Fibroblast of lung (primary cell): ENCODE results near the gene DCUN1D2. TPM values are rescaled to one million over a fixed set of nuclear protein-coding genes. Genes with fewer than 3 reads are reported as not detected.

ENCODE experiments used
- DNase-seq, 2 donors: peaks; one replicate each; pipeline versions ENCODE4 v3.0.0 to v3.0.0-alpha.2; 2010; ENCODE audit warnings: low read depth in 2 of 2
- H2AFZ ChIP-seq: 2 replicates; pipeline ENCODE4 v1.5.1; 2012; ENCODE audit warnings: low read length, control low read depth, inconsistent platforms
- H3K27ac ChIP-seq: 2 replicates; pipeline ENCODE4 v1.5.1; 2011; ENCODE audit warnings: low read length, control low read depth; ENCODE audit not compliant: insufficient read depth
- H3K27me3 ChIP-seq: 2 replicates; pipeline ENCODE4 v1.5.1; 2011; ENCODE audit warnings: mild to moderate bottlenecking, low read length; ENCODE audit not compliant: control insufficient read depth, insufficient read depth
- H3K36me3 ChIP-seq: 2 replicates; pipeline ENCODE4 v1.5.1; 2011; ENCODE audit warnings: low read length; ENCODE audit not compliant: control insufficient read depth, insufficient read depth
- H3K4me1 ChIP-seq: 2 replicates; pipeline ENCODE4 v1.5.1; 2011; ENCODE audit warnings: low read length; ENCODE audit not compliant: control insufficient read depth, insufficient read depth; ENCODE audit errors: extremely low read depth
- H3K4me2 ChIP-seq: 2 replicates; pipeline ENCODE4 v1.5.1; 2011; ENCODE audit warnings: low read length, control low read depth; ENCODE audit not compliant: insufficient read depth; ENCODE audit errors: extremely low read depth
- H3K4me3 ChIP-seq, 4 experiments: fragments of 200-600 bp in 1 of 4; sonication (generic) in 1 of 4; replicated peaks in 1 of 4; 2 replicates each; pipeline ENCODE4 v1.5.1; 2011 to 2016; ENCODE audit warnings: low read length in 4 of 4, low read depth in 3 of 4, mild to moderate bottlenecking in 3 of 4, control low read depth in 2 of 4, inconsistent platforms in 1 of 4, mixed read lengths in 1 of 4; ENCODE audit not compliant: insufficient read depth in 1 of 4; ENCODE audit errors: control extremely low read depth in 1 of 4
- H3K79me2 ChIP-seq: 2 replicates; pipeline ENCODE4 v1.5.1; 2012; ENCODE audit warnings: mild to moderate bottlenecking, low read length, inconsistent platforms; ENCODE audit not compliant: control insufficient read depth, insufficient read depth
- H3K9ac ChIP-seq: 2 replicates; pipeline ENCODE4 v1.5.1; 2011; ENCODE audit warnings: mild to moderate bottlenecking, low read length, control low read depth; ENCODE audit not compliant: insufficient read depth
- H3K9me3 ChIP-seq: 2 replicates; pipeline ENCODE4 v1.5.1; 2012; ENCODE audit warnings: low read depth, low read length; ENCODE audit not compliant: control insufficient read depth, insufficient read depth
- H4K20me1 ChIP-seq: 2 replicates; pipeline ENCODE4 v1.5.1; 2011; ENCODE audit warnings: low read length; ENCODE audit not compliant: control insufficient read depth, insufficient read depth; ENCODE audit errors: extremely low read depth
- CTCF ChIP-seq, 2 donors: IDR thresholded peaks in 1 of 2; conservative IDR thresholded peaks in 1 of 2; 1 replicate in 1 of 2; 2 replicates in 1 of 2; pipeline ENCODE4 v1.5.1; 2011 to 2012; ENCODE audit warnings: low read length in 2 of 2, control low read depth in 1 of 2, inconsistent platforms in 1 of 2, low read depth in 1 of 2, mild to moderate bottlenecking in 1 of 2
- EZH2 ChIP-seq: IDR thresholded peaks from 2 replicates; pipeline ENCODE4 v1.5.1; 2012; ENCODE audit warnings: low read length, control low read depth, mild to moderate bottlenecking; ENCODE audit errors: missing control alignments
- polyA plus RNA-seq, 2 donors: library from polyadenylated mRNA; depleted of rRNA in 1 of 2; stranded (reverse) in 1 of 2; unstranded in 1 of 2; fragments of >200 nt; gene quantifications; 2 replicates each; pipeline ENCODE4 v1.2.1, GENCODE V29; 2011 to 2012; ENCODE audit warnings: missing spikeins in 1 of 2
- total RNA-seq: library from RNA; depleted of rRNA; stranded (reverse); fragments of >200 nt; gene quantifications from 2 replicates; pipeline ENCODE4 v1.2.1, GENCODE V29; 2014

The DCUN1D2 gene
- total and polyA plus RNA-seq, 2 donors (not counting 1 experiment from before 2014, with no cell fraction given): 10.7 to 11.6 TPM

GRCh38 chr13:113493315-113493951 is 2.9 kb upstream of the DCUN1D2 start:
- H3K79me2 ChIP-seq: peaks cover 76% of the 10 kb centered on the region

GRCh38 chr13:113491982-113492381 is 1.5 kb upstream of the DCUN1D2 start:
- Histone ChIP-seq H3K79me2 (peaks cover 78% of the 10 kb centered on the region), H3K9me3 (no peaks in the 10 kb centered on the region), H3K4me2 (peak overlapping the region; percentile 73), H3K27ac (peak overlapping the region; percentile 79), H3K36me3 (peaks cover 13% of the 10 kb centered on the region), H3K9ac (peak overlapping the region; percentile 82), H3K27me3 (no peaks in the 10 kb centered on the region), H3K4me1 (peaks cover 23% of the 10 kb centered on the region), H2AFZ (no peak overlapping the region), H4K20me1 (peaks cover 3% of the 10 kb centered on the region), H3K4me3 (peak overlapping the region; percentile 69 to 89 (median 82))
- no peak for TF ChIP-seq EZH2
- no peak for TF ChIP-seq CTCF (conservative IDR thresholded peaks at IDR 0.05 in 1 of 2, IDR thresholded peaks at IDR 0.05 in 1 of 2; ENCODE audit: low read depth in 1 of 2, low read length in 2 of 2)
- no peak for DNase-seq

More at GRCh38 chr13:113493315-113493951, 2.9 kb upstream of the DCUN1D2 start:
- Histone ChIP-seq H3K36me3 (peaks cover 22% of the 10 kb centered on the region), H3K27me3 (no peaks in the 10 kb centered on the region), H3K9me3 (no peaks in the 10 kb centered on the region), H3K4me2 (peak overlapping the region; percentile 78), H4K20me1 (peaks cover 5% of the 10 kb centered on the region), H3K4me3 (peak overlapping the region; percentile 15 to 60 (median 20)), H3K9ac (no peak overlapping the region), H3K4me1 (peaks cover 22% of the 10 kb centered on the region), H2AFZ (no peak overlapping the region), H3K27ac (peak overlapping the region; percentile 40)
- TF ChIP-seq CTCF (conservative IDR thresholded peaks at IDR 0.05 in 1 of 2, IDR thresholded peaks at IDR 0.05 in 1 of 2; ENCODE audit: low read depth in 1 of 2, low read length in 2 of 2) (no peak), EZH2 (no peak)
- DNase-seq: peak; percentile 97 to 98

GRCh38 chr13:113491418-113491883 is 940 bp upstream of the DCUN1D2 start:
- peak overlapping the region; percentile 69 to 89 (median 82) for H3K4me3 ChIP-seq
- TF ChIP-seq EZH2: no peak
- TF ChIP-seq CTCF (conservative IDR thresholded peaks at IDR 0.05 in 1 of 2, IDR thresholded peaks at IDR 0.05 in 1 of 2; ENCODE audit: low read depth in 1 of 2, low read length in 2 of 2): no peak
- no peak overlapping the region for H2AFZ ChIP-seq
- no peaks in the 10 kb centered on the region for H3K27me3 ChIP-seq
- H3K9ac ChIP-seq: peak overlapping the region; percentile 82
- peaks cover 11% of the 10 kb centered on the region for H3K36me3 ChIP-seq
- peaks cover 2% of the 10 kb centered on the region for H4K20me1 ChIP-seq
- H3K4me2 ChIP-seq: peak overlapping the region; percentile 73
- H3K4me1 ChIP-seq: peaks cover 23% of the 10 kb centered on the region
- peak overlapping the region; percentile 79 for H3K27ac ChIP-seq
- H3K79me2 ChIP-seq: peaks cover 78% of the 10 kb centered on the region
- no peaks in the 10 kb centered on the region for H3K9me3 ChIP-seq
- peak; percentile 27 for DNase-seq
